GM03348 (cell line): ENCODE results near the gene GLI1.
"Not testable (repeated sequence)": the region's sequence is repeated elsewhere in the genome, so short reads cannot be mapped to it uniquely, and the experiment has no call there.

Experiments used
- DNase-seq: peaks from one replicate; pipeline ENCODE4 v3.0.0; 2012; ENCODE audit warnings: low spot score

Gene GLI1

GRCh38 chr12:57476162-57476992 lies 16.8 kb downstream of the GLI1 start:
- DNase-seq: no peak

GRCh38 chr12:57476993-57477709 lies 17.6 kb downstream of the GLI1 start:
- no peak for DNase-seq

GRCh38 chr12:57477710-57478681 lies 18.4 kb downstream of the GLI1 start:
- DNase-seq: no peak

- no peak for DNase-seq
These were observed 19.4 kb downstream of the GLI1 start for GRCh38 chr12:57479043-57479375.

GRCh38 chr12:57479376-57480115 lies 20.0 kb downstream of the GLI1 start, which contains the start of gene ARHGAP9:
ARHGAP9 (minus strand) TSS chr12:57479866; CDS start chr12:57479406, 460 bp downstream.
- no peak for DNase-seq

- DNase-seq: no peak
These were observed 22.1 kb downstream of the GLI1 start for GRCh38 chr12:57481671-57482070.

GRCh38 chr12:57483466-57483865 lies 23.9 kb downstream of the GLI1 start:
- DNase-seq: peak; percentile 32

GRCh38 chr12:57485695-57486094 lies 26.1 kb downstream of the GLI1 start:
- DNase-seq: no peak

GRCh38 chr12:57487055-57487596 lies 27.5 kb downstream of the GLI1 start:
- no peak for DNase-seq

GRCh38 chr12:57487597-57488401 lies 28.2 kb downstream of the GLI1 start, which contains the start of gene MARS1:
MARS1 (plus strand) TSS chr12:57488068; CDS start chr12:57488091, 23 bp downstream.
- peak; percentile 90 for DNase-seq

- no peak for DNase-seq
These were observed 29.0 kb downstream of the GLI1 start for GRCh38 chr12:57488402-57489156.

- DNase-seq: no peak
These were observed 29.6 kb downstream of the GLI1 start for GRCh38 chr12:57489157-57489641.

- no peak for DNase-seq
These were observed 30.5 kb downstream of the GLI1 start for GRCh38 chr12:57490126-57490525.

GRCh38 chr12:57491393-57492280 lies 32.1 kb downstream of the GLI1 start:
- no peak for DNase-seq

- DNase-seq: not testable (repeated sequence)
These were observed 35.6 kb downstream of the GLI1 start for GRCh38 chr12:57495051-57495701.

- no peak for DNase-seq
These were observed 37.2 kb downstream of the GLI1 start for GRCh38 chr12:57496822-57497221.

GRCh38 chr12:57497223-57498131 lies 37.9 kb downstream of the GLI1 start:
- no peak for DNase-seq
